OCI-LY3 (cell line): Measurements from ENCODE around the gene KRT33A.

Experiments used
- EZH2phosphoT487 ChIP-seq: fragments of 200-600 bp; shearing (Covaris generic); IDR thresholded peaks from 2 replicates; pipeline ENCODE4 v1.6.1; 2018; ENCODE audit warnings: antibody characterized with exemption, mixed run types, low read depth
- TF ChIP-seq, protein P1 (sequence below): fragments of 200-600, 300-600 bp; sonication (generic); IDR thresholded peaks from 2 replicates; pipeline ENCODE4 v1.5.1; 2014; ENCODE audit warnings: antibody characterized with exemption, low read length, low read depth

DNA sequence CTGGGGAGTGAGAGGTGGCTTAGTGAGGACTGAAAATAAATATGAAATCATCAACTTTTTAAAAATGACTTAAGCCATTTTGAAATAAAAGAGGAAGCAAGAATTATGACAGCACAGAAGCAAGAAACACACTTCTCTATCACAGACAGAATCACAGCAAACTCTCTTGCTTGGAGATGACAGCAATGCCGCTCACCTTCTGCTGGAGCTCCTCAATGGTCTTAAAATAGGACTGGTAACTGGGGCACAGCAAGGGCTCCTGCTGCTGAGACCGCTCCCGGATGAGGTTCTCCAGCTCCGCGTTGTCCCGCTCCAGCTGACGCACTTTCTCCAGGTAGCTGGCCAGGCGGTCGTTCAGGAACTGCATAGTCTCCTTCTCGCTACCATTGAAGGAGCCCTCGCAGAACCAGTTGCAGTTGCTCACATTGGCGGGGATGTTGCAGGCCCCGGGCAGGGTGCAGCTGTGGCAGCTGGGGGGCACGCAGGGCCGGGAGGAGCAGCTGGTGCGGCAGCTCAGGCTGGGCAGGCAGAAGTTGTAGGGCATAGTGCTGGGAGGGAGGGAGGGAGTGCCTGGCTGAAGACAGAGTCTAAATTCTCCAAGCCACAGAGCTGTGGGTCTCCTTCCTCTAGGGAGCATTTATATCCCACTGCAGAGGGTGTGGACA is 46.5 kb upstream of the KRT33A start, which contains the start of gene KRT31:
- TF ChIP-seq, protein P1, sequence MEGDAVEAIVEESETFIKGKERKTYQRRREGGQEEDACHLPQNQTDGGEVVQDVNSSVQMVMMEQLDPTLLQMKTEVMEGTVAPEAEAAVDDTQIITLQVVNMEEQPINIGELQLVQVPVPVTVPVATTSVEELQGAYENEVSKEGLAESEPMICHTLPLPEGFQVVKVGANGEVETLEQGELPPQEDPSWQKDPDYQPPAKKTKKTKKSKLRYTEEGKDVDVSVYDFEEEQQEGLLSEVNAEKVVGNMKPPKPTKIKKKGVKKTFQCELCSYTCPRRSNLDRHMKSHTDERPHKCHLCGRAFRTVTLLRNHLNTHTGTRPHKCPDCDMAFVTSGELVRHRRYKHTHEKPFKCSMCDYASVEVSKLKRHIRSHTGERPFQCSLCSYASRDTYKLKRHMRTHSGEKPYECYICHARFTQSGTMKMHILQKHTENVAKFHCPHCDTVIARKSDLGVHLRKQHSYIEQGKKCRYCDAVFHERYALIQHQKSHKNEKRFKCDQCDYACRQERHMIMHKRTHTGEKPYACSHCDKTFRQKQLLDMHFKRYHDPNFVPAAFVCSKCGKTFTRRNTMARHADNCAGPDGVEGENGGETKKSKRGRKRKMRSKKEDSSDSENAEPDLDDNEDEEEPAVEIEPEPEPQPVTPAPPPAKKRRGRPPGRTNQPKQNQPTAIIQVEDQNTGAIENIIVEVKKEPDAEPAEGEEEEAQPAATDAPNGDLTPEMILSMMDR: no peak
- TF ChIP-seq EZH2phosphoT487: no peak
